CD4-positive, alpha-beta T cell treated with Interleukin-10 for 1 hour (primary cell): ENCODE data around the gene PDILT.
"Not testable (repeated sequence)": the region's sequence is repeated elsewhere in the genome, so short reads cannot be mapped to it uniquely, and the experiment has no call there.

Experiments used
- DNase-seq: peaks from one replicate; pipeline ENCODE4 v3.0.0-alpha.2; 2020

The PDILT gene

DNA sequence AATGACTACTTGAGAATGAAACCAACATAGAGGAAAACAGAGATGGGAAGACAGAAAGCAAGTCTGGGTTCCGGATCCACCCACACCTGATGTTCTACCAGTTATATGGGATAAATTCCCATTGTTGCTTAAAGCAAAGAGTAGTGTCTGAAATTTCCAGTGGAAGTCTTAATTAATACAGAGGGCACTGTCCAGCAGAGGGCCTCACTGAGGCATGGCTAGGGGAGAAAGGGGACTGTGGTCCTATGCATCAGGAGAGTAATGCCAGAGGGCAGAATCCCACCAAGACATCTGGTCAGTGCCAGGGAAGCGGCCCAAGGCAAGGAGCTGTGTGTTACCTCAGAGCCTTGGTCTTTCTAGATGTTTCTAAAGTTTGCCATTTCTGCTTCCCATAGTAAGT is 44.5 kb downstream of the PDILT start:
- DNase-seq: no peak

DNA sequence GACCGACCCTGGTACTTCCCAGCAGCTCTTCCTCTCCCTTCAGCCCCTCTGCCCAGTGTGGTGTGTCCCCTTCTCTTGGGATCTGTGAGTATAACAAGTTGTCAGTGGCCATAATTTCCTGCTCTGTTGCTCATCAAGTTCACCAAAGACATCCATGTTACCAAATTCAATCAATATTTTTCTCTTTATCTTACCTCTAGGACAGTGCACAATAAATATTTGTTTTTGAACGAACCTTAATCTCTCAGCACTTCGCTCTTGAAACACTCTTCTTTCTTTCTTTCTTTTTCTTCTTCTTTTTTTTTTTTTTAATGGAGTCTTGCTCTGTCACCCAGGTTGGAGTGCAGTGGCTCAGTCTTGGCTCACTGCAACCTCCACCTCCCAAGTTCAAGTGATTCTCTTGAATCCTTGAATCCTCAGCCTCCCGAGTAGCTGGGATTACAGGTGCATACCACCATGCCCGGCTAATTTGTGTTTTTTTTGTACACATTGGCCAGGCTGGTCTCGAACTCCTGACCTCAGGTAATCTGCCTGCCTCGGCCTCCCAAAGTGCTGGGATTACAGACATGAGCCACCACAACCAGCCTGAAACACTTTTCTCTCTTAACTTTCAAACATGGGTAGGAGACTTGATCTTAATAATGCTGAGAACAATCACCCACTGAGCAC is 49.3 kb downstream of the PDILT start:
- no peak for DNase-seq

DNA sequence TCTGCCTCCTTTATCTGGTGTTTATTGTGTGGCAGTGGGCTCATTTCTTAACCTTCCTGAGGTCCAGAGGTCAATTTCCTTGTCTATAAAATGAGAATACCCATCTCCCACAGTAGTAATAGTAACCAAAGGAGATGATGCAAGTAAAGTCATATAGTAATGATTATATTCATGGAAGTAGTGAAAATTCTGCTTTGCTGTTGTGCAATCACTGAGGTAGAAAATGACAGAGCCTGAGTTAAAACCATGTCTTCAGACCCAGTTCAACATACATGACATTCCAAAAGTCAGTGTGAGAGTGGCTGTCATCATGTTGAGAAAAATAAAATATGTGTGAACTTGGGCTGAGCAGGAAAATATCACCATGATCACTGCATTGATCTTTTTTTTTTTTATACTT is 51.2 kb downstream of the PDILT start:
- DNase-seq: no peak

DNA sequence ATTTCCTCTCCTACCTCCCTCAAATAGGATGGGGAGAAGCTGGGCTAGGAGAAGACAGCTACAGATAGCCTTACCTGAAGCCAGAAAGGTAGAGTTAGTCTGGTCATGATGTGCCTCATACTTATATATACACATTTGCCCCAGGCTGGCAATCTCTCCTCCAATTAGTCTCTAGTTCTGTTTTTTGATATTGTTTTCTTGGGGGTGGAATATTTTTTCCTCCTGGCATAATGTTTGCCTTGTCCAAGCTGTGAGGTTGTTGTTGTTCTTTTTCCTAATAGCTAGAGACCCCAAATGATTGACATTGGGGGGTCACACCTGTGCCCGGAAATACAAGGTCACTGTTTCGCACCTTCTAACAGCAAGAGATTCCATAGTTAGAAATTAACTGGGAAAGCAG is 51.9 kb downstream of the PDILT start, which contains the start of gene UMOD:
Gene UMOD (minus strand): TSS at position 101 of the 400 bp plus-strand sequence. CDS start 1,978 bp downstream, outside the sequence.
- DNase-seq: no peak

DNA sequence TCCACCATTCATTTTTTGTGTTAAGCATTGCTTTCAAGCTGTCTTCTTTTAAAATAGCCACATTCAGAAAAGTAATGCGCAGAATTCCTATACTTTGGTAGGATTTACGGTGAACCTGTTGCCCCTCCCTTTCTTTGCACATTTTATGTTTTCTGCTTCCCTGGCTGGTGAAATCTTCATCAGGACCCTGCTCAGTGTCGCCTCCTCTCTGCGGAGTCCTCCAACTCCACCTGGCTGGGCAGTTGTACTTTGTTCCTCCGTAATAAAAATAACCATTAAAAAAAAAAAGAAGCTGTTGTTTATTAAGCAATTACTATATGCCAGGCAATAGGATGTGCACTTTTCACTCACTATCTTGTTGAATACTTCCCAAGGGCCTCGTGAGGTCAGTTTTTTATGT is 54.9 kb downstream of the PDILT start:
- DNase-seq: no peak

DNA sequence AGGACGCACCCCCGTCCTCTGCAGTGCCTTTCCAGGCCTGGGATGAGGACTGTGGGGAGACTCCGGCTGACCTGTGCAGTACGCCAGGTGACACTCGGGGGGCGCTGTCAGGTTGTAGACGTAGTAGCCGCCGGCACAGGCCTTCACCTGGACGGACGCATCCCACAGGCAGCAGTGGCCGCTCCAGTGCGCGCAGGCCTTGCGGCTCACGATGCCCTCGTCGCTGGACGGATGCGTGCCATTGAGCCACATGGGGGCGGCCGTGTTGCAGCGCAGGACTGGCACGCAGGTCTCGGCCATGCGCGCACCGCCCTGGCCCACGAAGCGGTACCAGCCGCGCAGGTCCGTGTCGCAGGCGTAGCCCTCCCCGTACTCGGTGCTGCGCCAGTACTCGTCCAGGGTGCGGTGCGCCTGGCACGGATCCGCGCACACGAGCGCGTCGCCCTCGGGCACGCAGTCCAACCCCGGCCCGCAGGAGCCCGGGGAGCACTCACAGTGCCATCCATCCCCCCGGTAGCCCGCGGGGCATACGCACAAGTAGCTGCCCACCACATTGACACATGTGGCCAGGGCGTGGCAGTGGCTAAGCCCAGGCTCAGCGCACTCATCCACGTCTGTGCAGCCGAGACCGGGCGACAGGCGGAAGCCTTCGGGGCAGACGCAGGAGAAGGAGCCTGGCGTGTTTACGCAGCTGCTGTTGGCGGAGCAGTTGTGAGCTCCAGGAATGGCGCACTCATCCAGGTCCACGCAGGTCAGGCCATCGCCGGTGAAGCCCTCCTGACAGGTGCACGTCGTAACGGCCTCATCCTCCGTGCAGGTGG is 56.0 kb downstream of the PDILT start:
- no peak for DNase-seq

DNA sequence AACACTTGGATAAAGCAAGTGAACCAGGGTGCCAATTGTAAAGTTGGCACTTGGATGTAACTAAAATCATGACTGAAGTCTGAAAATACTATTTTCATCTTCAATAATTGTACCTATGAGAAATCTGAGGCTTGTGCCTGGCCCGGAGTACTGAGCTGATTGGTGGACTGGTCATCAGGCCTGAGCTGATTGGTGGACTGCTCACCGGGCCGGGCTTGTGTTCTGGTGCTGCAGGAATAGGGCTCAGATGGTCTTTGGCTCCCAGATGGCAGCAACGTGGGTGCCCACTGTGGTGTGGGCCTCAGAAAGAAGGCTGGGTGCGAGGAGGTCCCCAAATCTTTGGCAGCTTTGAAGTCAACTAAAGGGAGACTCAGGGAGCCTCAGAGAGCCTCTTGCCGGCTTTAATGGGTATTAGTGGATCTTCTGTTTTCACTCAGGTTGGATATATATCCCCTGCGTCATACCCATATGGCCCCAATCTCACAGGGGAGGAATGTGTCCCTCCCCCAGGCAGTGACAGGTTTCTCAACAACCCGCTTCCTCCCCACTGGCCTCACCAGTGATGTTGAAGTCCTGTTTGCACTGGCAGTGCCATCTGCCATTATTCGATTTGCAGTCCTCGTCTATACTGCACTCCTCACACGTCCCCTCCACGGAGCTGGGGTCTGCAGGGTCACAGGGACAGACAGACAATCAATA is 56.7 kb downstream of the PDILT start:
- no peak for DNase-seq

DNA sequence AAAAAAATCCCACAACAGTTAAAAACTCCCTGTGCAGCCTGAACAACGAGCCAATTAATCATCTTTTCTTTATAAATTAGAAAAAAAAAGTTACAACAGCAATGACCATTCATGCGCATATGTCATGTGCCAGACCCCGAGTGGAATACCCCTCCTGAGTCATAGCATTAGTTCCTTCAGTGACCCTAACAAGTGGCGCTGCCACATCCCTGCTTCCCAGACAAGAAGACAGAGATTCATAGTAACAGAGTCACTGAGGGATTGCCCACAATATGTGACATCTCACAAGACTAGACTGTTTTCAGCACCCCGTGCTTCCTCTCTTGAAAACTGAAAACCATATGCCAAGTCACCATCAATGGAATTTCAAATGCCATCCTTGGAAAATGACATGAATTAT is 59.9 kb downstream of the PDILT start:
- no peak for DNase-seq

DNA sequence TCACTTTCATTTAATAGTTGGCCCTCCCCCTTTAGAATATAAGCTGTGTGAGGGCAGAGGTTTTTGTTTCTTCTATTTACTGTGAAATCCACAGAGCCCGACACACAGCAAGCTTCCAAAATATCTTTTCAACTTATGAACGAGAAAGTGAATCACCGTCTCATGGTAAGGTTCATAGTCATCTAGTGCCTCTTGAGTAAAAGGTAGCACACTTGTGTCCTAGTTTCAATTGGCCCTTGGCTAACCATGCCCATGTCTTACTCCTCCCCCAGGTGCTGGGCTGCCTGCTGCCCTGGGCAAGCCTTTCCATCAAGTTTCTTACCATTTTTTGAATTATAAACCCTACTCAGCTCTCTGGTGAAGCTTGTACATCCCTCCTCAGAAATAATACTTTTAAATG is 64.8 kb downstream of the PDILT start:
- DNase-seq: no peak

DNA sequence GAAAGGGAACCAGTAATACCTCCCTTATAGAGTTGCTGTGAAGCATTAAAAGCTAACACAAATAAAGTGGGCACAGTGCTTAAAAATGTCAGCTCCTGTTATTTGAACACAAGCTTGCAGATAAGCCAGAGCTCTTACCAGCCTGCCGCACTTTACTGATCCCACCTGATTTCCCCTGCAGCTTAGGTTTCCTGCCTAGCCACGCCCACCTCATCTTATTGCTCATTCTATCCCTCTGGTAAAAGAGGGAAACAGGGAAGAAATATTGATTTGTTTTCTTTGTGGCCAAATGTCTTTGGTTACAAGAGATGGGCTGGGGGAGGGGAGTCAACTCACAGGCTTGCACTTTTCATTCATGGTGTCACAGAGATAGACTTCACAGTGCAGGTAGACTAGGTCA is 67.6 kb downstream of the PDILT start:
- DNase-seq: no peak

DNA sequence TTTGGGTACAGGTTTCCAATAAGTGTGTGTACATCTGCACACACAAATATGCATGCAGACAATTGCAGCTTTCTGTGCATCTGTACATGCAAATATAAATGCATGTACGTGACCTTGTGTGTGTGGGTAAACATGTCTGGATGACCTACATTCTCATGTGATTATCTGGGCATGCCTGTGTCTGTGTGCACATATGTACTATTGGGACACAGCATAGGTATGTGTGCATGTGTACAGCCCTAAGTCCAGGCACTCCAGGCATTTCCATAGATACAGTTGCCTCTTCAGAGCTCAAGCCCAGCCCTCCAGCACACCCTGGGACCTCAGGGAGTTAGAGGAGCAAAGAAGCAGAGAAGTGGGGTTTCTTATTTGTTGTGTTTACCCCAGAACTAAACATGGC is 70.1 kb downstream of the PDILT start:
- no peak for DNase-seq

DNA sequence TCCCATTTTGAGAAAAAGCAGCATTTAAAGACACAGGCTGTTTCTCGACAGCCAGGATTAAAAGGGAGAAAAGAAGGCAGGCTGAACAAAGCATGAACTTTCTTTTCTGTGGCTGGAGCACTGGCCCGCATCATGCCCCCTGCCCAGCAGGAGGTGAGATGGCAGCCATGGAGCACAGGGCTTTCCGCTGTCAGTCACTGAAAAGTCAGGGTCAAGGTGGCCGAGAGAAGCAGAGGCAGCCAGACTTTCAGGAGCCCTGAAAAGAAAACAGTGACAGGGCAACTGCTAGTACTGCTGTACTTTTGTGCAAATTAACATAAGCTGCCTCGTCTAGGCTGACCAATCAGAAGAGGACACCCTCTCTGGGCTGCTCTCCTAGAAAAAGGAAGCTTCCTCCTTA is 71.4 kb downstream of the PDILT start:
- no peak for DNase-seq

DNA sequence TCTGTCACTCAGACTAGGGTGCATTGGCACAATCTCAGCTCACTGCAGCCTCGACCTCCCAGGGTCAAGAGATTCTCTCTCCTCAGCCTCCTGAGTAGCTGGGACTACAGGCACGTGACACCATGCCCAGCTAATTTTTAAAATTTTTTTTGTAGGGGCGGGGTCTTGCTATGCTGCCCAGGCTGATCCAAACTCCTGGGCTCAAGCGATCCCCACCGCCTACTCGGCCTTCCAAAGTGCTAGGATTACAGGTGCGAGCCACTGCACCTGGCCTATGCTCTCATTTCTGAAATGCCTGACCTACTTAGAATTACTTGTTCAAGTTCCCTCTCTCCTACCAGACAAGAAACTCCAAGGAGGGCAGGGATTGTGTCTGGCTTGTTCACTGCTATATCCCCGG is 72.1 kb downstream of the PDILT start:
- DNase-seq: no peak

DNA sequence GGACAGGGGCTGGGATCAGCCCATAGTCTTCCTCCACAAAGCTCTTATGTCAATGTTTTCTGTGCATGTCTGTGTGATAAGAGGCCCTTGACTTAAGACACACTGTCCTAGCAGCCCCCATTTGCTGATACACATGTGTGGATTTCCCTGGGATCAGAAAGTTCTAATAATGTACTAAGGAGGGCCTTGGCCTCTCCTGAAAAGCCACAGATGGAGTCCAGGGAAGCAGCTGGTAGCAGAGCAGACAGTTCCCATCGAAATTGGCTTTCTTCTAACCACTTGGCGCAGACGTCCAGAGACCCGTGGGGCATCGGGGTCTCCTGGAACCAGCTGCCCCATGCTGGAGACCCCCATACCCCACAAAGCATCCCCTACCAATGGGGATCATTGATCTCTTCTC is 72.9 kb downstream of the PDILT start:
- DNase-seq: no peak

DNA sequence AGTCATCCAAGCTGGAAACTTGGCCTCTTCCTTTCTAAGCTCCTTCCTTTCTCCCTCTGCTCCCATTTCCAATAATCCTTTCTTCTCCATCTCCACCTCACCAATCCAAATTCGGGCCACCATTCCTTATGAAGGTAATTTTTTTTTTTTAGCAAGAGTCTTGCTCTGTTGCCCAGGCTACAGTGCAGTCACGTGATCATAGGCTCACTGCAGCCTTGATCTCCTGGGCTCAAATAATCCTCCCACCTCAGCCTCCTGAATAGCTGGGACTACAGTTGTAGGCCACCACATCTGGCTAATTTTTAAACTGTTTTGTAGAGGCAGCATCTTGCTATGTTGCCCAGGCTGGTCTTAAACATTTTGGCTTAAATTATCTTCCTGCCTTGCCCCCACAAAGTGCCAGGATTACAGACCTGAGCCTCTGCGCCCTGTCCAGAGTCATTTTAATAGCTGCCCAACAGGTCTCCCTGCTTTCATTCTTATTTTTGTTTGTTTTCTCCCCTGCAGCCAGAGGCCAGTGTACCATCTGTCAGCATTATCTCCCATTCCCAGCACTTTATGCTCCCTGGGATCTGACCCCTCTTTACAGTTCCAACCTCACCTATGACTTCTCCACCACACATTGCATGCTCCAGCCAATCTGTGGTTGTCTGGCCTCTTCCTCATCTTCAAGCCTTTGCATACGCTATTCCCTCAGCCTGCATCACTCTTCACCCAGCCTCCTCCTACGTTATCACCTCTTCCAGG is 75.0 kb downstream of the PDILT start:
- no peak for DNase-seq

DNA sequence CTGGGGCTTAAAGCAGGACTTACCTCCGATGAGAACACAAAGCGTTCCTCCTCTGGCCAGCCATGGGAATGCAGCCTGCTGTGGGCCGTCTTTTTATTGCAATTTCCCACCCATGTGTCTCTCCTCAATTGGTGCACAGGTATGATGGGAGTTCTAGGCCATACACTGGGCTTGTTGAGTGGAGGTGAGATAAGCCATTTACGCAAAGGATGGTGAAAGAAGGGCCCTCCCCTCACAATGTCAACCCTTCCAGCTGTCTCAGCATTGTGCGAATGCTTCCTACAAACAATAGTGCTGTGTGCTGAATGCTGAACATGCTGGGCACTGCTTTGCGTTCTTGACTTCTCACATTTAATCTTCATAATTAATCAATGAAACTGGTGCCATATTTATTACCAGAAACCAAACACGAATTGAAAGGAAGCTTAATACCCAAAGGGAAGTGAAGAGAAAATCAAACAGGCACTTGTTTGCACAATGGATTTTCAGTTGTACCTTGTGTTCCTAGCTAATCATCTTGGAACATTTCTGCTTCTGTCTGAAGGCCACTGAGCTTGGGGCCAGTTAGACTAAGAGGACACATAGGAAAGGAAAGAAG is 77.0 kb downstream of the PDILT start, which contains the start of gene GP2:
Gene GP2 (minus strand): TSS at position 70 of the 598 bp plus-strand sequence. CDS start 1,082 bp downstream, outside the sequence.
- DNase-seq: no peak

DNA sequence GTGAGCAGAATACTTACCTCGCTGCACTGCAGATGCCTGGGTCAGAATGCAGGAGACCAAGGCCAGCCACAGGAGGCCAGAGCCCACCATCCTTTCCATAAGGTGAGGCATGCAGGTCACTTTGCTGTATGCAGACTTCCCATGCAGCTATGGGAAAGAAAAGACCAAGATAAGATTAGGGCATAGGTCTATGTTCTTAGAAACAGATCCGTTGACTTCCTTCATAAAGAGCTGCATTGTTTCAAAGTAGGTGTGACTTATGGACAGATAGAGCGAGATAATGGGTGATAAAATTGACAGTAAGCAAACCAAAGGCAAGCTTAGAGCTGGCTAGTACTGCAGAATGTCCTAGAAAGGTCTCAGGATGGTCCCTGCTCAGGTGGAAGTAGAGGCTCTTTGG is 78.2 kb downstream of the PDILT start:
- DNase-seq: no peak

DNA sequence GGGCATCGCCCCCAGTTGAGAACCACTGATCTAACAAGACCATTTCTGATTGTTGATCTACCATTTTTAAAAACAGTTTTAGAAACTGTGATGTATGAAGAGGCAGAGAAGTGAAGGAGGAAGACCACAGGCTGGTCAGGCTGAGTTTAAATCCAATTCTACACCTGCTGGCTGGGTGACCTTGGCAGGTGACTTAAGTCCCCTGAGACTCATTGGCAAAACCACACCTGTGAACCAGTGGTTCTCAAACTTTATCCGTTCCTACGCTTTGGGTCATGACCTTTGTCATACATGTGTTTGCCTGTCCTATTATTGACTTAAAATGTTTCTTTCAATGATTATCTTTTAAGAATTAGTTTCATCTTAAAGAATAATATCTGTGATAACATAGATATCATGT is 79.5 kb downstream of the PDILT start:
- DNase-seq: no peak

DNA sequence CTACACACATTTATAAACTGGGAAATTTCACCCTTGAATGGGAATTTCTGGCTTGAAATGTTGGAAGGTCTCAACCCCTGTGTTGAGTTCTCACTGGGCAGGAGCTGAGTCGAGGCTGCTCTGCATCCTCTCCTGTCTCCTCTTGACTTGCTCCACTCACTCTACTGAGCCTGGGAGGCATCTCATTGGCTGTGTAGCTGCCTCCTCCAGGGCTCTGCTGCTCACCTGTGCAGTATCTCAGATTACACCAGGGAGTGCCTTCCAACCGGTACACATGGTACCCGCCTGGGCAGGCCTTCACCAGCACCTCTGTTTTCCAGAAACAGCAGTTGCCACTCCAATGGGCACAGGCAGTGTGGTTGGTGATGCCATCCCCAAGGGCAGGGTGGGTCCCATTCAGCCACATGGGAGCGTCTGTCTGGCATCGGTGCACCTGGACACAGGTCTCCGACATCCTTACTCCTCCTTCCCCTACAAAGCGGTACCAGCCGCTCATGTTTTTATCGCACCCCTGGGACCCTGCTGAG is 80.9 kb downstream of the PDILT start:
- no peak for DNase-seq

DNA sequence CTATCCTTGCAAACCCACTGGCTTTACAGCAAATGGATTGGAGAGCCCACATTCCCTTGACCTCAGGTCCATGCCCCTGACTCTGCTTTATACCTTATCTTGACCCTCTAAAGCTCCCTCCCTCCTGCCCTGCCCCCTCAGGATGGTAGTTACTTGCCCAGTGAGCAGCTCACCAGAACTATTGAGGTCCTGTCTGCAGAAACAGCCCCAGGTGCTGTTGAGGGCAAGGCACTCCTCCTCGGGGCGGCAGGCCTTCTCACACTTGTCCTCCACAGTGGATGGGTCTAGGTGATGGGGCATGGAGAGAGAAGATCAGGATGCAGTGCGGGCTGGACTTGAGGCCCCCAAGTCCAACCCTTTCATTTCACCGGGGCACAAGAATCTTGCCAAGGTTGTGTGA is 81.8 kb downstream of the PDILT start:
- DNase-seq: no peak

DNA sequence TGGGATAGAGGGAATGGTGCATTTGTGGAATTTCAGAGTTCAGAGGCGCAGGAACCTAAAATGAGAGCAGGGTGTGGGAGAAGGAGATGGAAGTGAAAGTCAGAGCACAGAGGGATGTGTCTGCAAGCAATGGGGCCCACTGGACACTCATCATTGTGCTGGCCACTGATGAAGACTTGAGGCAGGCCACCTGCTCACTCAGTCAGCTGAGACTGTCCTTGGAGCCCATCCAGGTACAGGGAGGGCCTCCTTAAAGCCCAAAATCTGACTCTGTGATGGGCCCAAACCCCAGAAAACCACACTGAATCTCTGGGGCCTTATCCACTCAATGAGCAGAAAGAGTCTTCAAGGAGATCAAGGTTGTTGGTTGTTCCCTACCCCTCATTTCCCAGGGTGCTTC is 82.9 kb downstream of the PDILT start:
- DNase-seq: no peak

DNA sequence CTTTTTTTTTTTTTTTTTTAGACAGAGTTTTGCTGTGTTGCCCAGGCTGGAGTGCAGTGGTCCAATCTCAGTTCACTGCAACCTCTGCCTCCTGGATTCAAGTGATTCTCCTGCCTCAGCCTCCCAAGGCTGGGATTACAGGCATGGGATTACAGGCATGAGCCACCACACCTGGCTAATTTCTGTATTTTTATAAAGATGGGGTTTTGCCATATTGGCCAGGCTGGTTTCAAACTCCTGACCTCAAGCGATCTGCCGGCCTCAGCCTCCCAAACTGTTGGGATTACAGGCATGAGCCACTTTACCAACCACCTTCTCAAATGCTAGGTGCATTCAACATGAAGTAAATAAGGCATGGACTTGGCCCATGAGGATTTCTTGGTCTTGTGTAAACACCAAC is 83.5 kb downstream of the PDILT start:
- DNase-seq: not testable (repeated sequence)
